OCI-LY1 (cell line): ENCODE results near the gene SLC9A4.

Experiments
- H2AFZ ChIP-seq: fragments of 200-600 bp; sonication (generic), shearing (Covaris generic); 2 replicates; pipeline ENCODE4 v1.6.0; 2014; ENCODE audit warnings: antibody characterized with exemption, mild to moderate bottlenecking, low read length
- H3F3A ChIP-seq: fragments of 200-600 bp; sonication (generic), shearing (Covaris generic); 2 replicates; pipeline ENCODE4 v1.6.0; 2014; ENCODE audit warnings: mild to moderate bottlenecking, antibody characterized with exemption, low read length, moderate library complexity; ENCODE audit not compliant: insufficient read depth
- H3K27ac ChIP-seq: fragments of 200-600 bp; sonication (generic); 2 replicates; pipeline ENCODE4 v1.5.1; 2014; ENCODE audit warnings: low read length, mixed run types, mild to moderate bottlenecking, low read depth; ENCODE audit not compliant: poor library complexity, severe bottlenecking
- H3K27me3 ChIP-seq: fragments of 200-600 bp; sonication (generic); 2 replicates; pipeline ENCODE4 v1.6.0; 2014; ENCODE audit warnings: antibody characterized with exemption, mild to moderate bottlenecking, low read length, moderate library complexity; ENCODE audit not compliant: insufficient read depth
- H3K36me3 ChIP-seq: fragments of 200-600 bp; sonication (generic); 2 replicates; pipeline ENCODE4 v1.6.1; 2014; ENCODE audit warnings: mild to moderate bottlenecking, antibody characterized with exemption, low read length, moderate library complexity, mixed read lengths; ENCODE audit not compliant: insufficient read depth
- H3K4me1 ChIP-seq: fragments of 200-600 bp; sonication (generic); 2 replicates; pipeline ENCODE4 v1.5.1; 2014; ENCODE audit warnings: mild to moderate bottlenecking, low read length, moderate library complexity; ENCODE audit not compliant: insufficient read depth, severe bottlenecking
- H3K4me2 ChIP-seq: fragments of 200-600 bp; sonication (generic), shearing (Covaris generic); 2 replicates; pipeline ENCODE4 v1.6.1; 2014; ENCODE audit warnings: low read length
- H3K4me3 ChIP-seq: fragments of 200-600 bp; sonication (generic); 2 replicates; pipeline ENCODE4 v1.5.1; 2014; ENCODE audit warnings: low read length, low read depth, mild to moderate bottlenecking, mixed read lengths; ENCODE audit not compliant: poor library complexity, severe bottlenecking
- H3K79me2 ChIP-seq: fragments of 200-600 bp; shearing (Covaris generic); 2 replicates; pipeline ENCODE4 v1.6.1; 2016; ENCODE audit warnings: mixed run types, low read length, mixed read lengths; ENCODE audit not compliant: insufficient read depth
- H3K9ac ChIP-seq: fragments of 200-600 bp; sonication (generic), shearing (Covaris generic); 2 replicates; pipeline ENCODE4 v1.6.1; 2014; ENCODE audit warnings: mild to moderate bottlenecking, low read length, mixed read lengths
- H3K9me2 ChIP-seq: fragments of 200-600 bp; sonication (generic), shearing (Covaris generic); 2 replicates; pipeline ENCODE4 v1.6.1; 2014; ENCODE audit warnings: low read depth, mild to moderate bottlenecking, low read length, mixed read lengths
- H3K9me3 ChIP-seq: fragments of 200-600 bp; shearing (Covaris generic); 2 replicates; pipeline ENCODE4 v1.6.1; 2014; ENCODE audit warnings: low read length, mixed read lengths
- H4K20me1 ChIP-seq: fragments of 200-600 bp; sonication (generic), shearing (Covaris generic); 2 replicates; pipeline ENCODE4 v1.6.0; 2016; ENCODE audit warnings: mild to moderate bottlenecking, low read length; ENCODE audit not compliant: insufficient read depth
- EZH2 ChIP-seq: fragments of 200-600 bp; sonication (generic), shearing (Covaris generic); IDR thresholded peaks from 2 replicates; pipeline ENCODE4 v1.8.0; 2017; ENCODE audit warnings: borderline replicate concordance, mixed run types, mild to moderate bottlenecking, antibody characterized with exemption, low read length, moderate library complexity, mixed read lengths
- TF ChIP-seq, protein P1 (sequence below): fragments of 200-600 bp; sonication (generic), shearing (Covaris generic); IDR thresholded peaks from 2 replicates; pipeline ENCODE4 v1.5.1; 2017; ENCODE audit warnings: mild to moderate bottlenecking, antibody characterized with exemption, low read length, moderate library complexity, mixed read lengths

SLC9A4 gene

GRCh38 chr2:102435741-102436140 is 37.3 kb upstream of the SLC9A4 start:
- Histone ChIP-seq H3K4me2 (no peak overlapping the region), H3K27me3 (no peaks in the 10 kb centered on the region), H3K9me3 (no peaks in the 10 kb centered on the region), H3K4me3 (no peak overlapping the region), H3K9ac (no peak overlapping the region), H3F3A (no peaks in the 10 kb centered on the region), H3K9me2 (no peaks in the 10 kb centered on the region), H3K27ac (no peak overlapping the region), H2AFZ (no peak overlapping the region), H3K36me3 (no peaks in the 10 kb centered on the region), H4K20me1 (no peaks in the 10 kb centered on the region), H3K79me2 (no peaks in the 10 kb centered on the region), H3K4me1 (no peaks in the 10 kb centered on the region)
- TF ChIP-seq EZH2: no peak
- TF ChIP-seq, protein P1, sequence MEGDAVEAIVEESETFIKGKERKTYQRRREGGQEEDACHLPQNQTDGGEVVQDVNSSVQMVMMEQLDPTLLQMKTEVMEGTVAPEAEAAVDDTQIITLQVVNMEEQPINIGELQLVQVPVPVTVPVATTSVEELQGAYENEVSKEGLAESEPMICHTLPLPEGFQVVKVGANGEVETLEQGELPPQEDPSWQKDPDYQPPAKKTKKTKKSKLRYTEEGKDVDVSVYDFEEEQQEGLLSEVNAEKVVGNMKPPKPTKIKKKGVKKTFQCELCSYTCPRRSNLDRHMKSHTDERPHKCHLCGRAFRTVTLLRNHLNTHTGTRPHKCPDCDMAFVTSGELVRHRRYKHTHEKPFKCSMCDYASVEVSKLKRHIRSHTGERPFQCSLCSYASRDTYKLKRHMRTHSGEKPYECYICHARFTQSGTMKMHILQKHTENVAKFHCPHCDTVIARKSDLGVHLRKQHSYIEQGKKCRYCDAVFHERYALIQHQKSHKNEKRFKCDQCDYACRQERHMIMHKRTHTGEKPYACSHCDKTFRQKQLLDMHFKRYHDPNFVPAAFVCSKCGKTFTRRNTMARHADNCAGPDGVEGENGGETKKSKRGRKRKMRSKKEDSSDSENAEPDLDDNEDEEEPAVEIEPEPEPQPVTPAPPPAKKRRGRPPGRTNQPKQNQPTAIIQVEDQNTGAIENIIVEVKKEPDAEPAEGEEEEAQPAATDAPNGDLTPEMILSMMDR: no peak

DNA sequence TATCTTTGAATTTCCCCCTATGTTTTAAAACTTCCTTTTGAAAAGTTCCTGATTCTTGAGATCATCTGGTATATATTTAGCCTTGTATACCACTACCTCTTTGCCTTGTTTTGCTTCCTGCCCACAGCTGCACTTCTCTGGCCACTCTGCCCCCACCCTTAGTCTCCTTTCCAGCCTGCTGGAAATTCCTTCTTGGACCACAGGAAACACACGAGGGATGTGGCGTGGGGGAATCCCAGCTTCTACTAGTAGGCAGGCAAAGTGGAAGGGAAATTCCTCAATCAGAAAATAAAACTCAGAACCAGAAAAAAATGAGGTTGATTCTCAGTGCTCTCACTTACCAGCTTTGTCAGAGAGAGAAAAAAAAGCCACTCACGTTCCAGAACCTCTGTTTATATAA is 36.7 kb upstream of the SLC9A4 start:
- TF ChIP-seq EZH2: no peak
- TF ChIP-seq, protein P1: no peak
- H3K79me2 ChIP-seq: no peaks in the 10 kb centered on the region
- no peak overlapping the region for H3K9ac ChIP-seq
- H3K9me3 ChIP-seq: no peaks in the 10 kb centered on the region
- no peaks in the 10 kb centered on the region for H3K9me2 ChIP-seq
- no peaks in the 10 kb centered on the region for H3F3A ChIP-seq
- no peak overlapping the region for H3K4me3 ChIP-seq
- no peak overlapping the region for H2AFZ ChIP-seq
- no peaks in the 10 kb centered on the region for H3K36me3 ChIP-seq
- H3K27ac ChIP-seq: no peak overlapping the region
- H3K27me3 ChIP-seq: no peaks in the 10 kb centered on the region
- no peaks in the 10 kb centered on the region for H4K20me1 ChIP-seq
- H3K4me1 ChIP-seq: no peaks in the 10 kb centered on the region
- H3K4me2 ChIP-seq: no peak overlapping the region

- H3K27ac ChIP-seq: no peak overlapping the region
- no peaks in the 10 kb centered on the region for H3K27me3 ChIP-seq
- no peak overlapping the region for H3K9ac ChIP-seq
- no peak overlapping the region for H3K4me3 ChIP-seq
- TF ChIP-seq, protein P1: no peak
- TF ChIP-seq EZH2: no peak
- H3K9me3 ChIP-seq: no peaks in the 10 kb centered on the region
- H3K9me2 ChIP-seq: no peaks in the 10 kb centered on the region
- no peaks in the 10 kb centered on the region for H3K36me3 ChIP-seq
- H3K79me2 ChIP-seq: no peaks in the 10 kb centered on the region
- no peak overlapping the region for H3K4me2 ChIP-seq
- H2AFZ ChIP-seq: no peak overlapping the region
- no peaks in the 10 kb centered on the region for H4K20me1 ChIP-seq
- H3F3A ChIP-seq: no peaks in the 10 kb centered on the region
- H3K4me1 ChIP-seq: no peaks in the 10 kb centered on the region
These were observed 35.9 kb upstream of the SLC9A4 start for GRCh38 chr2:102437122-102437521.
